Motor neuron (in vitro differentiated cells): ENCODE results near the gene METTL2B. TPM values are rescaled to one million over a fixed set of nuclear protein-coding genes. Genes with fewer than 3 reads are reported as not detected.
A peak's percentile ranks its signal among the peaks of the same experiment; 100 is the strongest.
"Not testable (repeated sequence)": the region's sequence is repeated elsewhere in the genome, so short reads cannot be mapped to it uniquely, and the experiment has no call there.

ENCODE experiments used
- ATAC-seq, 8 experiments: fragments of 200-7000 bp; cut with Tn5 transposase; replicated peaks in 6 of 8; 2 replicates each; pipeline ENCODE4 v1.8.0; 2021; ENCODE audit warnings: mild to moderate bottlenecking in 8 of 8, moderate library complexity in 8 of 8
- H3K27ac ChIP-seq, 2 donors: fragments of 250-450 bp; sonication (Bioruptor Pico); 2 replicates each; pipeline ENCODE4 v1.9.0; 2021; ENCODE audit warnings: antibody characterized with exemption in 2 of 2, mild to moderate bottlenecking in 2 of 2, moderate library complexity in 1 of 2
- H3K4me1 ChIP-seq, 2 donors: fragments of 250-450 bp; sonication (Bioruptor Pico); replicated peaks in 1 of 2; 2 replicates each; pipeline ENCODE4 v1.6.1; 2021; ENCODE audit warnings: antibody characterized with exemption in 2 of 2, mild to moderate bottlenecking in 2 of 2, moderate library complexity in 1 of 2
- H3K4me3 ChIP-seq, 5 donors: fragments of 250-450 bp; sonication (Bioruptor Pico); 2 replicates each; pipeline ENCODE4 v1.9.0; 2021; ENCODE audit warnings: antibody characterized with exemption in 5 of 5, mild to moderate bottlenecking in 5 of 5, moderate library complexity in 4 of 5
- WGBS, 10 experiments: fragments of 450-650 bp; shearing (Covaris generic); methylation state at CpG; one replicate each; pipeline ENCODE4 v1.0.0; 2022; 5-methylcytosine and 5-hydroxymethylcytosine counted together
- in situ Hi-C, 9 experiments: fragments of 400-800 bp; cut with MboI; loops; one replicate each; pipeline ENCODE4 v1.15.0; 2021; ENCODE audit warnings: low sequenced_read_pairs in 9 of 9, low pct_unique_long_range_greater_than_20kb in 2 of 9; ENCODE audit not compliant: unreplicated experiment in 9 of 9
- total RNA-seq, 8 experiments: library from RNA; unstranded; fragments of 300-600 nt; gene quantifications; 2 replicates each; pipeline versions ENCODE4 v1.2.3 to v1.2.4, GENCODE V29; 2022

METTL2B gene
- total RNA-seq, 8 experiments from 2014 or later, result 26.9 to 41.6 (median 30.5) TPM

DNA sequence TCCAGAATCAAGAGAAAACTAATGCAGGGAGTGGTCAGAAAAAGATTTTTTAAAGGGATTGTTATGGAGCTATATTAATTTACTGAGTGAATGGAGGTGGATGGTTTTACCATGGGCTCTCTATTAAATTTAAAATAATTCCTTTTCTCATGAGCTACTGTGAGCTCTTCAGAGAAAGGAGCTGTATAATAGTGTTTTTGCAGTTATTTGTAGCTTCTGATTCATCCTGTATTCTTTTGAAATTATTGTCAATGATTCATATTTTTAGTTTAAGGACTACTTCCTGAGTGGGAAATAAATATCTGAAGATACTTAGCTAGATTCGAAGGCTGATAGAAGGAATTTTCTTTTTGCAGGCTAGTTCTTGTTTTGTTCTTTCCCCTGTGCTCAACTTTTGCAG is 56.4 kb downstream of the METTL2B start:
- H3K4me3 ChIP-seq, result peak overlapping the region; percentile 15 to 82 (median 22)
- H3K4me1 ChIP-seq, ATAC-seq, in situ Hi-C loops, H3K27ac ChIP-seq: not testable (repeated sequence)
- 0 to 100% (median 60%) methylated on average over 1 of the region's 1 CpG; no CpG with 5 or more reads in 3 of the 10 experiments for WGBS, 10 experiments

DNA sequence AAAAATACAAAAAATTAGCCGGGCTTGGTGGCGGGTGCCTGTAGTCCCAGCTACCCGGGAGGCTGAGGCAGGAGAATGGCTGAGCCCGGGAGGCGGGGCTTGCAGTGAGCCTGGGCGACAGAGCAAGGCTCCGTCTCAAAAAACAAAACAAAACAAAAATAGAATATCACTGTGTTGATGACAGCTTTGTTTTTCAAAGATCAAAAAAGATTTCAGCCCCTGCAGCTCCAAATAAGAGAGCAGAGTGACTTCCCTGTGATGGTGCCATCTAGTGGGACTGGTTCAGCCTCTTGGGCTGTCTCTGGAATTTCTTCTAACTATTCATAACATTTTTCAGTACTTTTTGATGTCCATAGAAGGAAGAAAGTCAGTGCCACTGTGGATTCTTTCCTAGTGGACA is 60.9 kb downstream of the METTL2B start:
- H3K27ac ChIP-seq, in situ Hi-C loops, H3K4me3 ChIP-seq, H3K4me1 ChIP-seq: not testable (repeated sequence)
- WGBS, 10 experiments, result no CpG with 5 or more reads among the region's 7 CpGs
- ATAC-seq, result peak in 4 of 8 experiments; percentile 54 to 94 (median 86)

DNA sequence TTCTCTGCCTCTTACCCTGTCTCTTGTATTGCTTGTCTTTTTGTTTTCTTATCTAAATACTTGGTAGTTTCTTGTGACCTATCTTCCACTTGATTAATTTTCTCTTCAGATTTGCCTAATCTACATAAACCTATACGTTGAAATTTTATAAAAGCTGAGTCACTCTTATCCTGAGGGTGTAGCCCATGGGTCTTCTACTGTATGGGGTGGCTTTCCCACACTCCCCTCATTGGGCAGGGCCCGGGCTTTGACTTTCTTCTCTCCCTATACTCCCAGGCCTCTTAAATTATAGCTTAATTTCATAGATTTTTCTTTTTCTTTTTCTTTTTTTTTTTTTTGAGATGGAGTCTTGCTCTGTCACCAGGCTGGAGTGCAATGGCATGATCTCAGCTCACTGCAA is 66.0 kb downstream of the METTL2B start:
- H3K4me3 ChIP-seq, ATAC-seq, in situ Hi-C loops, H3K4me1 ChIP-seq, H3K27ac ChIP-seq: not testable (repeated sequence)
- 0 to 92% (median 38%) methylated on average over 1 to 2 of the region's 2 CpGs; no CpG with 5 or more reads in 6 of the 10 experiments for WGBS, 10 experiments

DNA sequence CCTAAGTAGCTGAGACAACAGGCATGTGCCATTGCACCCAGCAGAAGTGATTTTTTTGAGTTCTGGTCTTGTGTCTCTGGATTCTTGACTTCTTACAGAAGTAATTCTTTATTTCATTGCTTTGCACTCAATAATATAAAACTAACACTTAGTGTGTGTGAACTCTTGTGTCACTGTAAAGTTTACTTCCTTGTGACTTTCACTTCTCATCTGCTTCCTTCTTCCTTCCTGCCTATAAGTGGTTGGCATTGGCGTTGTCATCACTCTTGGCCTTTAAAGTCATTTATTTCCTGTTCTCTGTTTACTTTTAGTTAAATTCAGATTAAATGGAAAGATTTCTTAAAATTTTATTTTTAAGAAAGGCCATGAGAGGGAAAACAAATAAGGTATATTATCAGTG is 66.8 kb downstream of the METTL2B start:
- no CpG with 5 or more reads among the region's 1 CpG for WGBS, 10 experiments
- H3K27ac ChIP-seq, H3K4me3 ChIP-seq, ATAC-seq, in situ Hi-C loops, H3K4me1 ChIP-seq: not testable (repeated sequence)

DNA sequence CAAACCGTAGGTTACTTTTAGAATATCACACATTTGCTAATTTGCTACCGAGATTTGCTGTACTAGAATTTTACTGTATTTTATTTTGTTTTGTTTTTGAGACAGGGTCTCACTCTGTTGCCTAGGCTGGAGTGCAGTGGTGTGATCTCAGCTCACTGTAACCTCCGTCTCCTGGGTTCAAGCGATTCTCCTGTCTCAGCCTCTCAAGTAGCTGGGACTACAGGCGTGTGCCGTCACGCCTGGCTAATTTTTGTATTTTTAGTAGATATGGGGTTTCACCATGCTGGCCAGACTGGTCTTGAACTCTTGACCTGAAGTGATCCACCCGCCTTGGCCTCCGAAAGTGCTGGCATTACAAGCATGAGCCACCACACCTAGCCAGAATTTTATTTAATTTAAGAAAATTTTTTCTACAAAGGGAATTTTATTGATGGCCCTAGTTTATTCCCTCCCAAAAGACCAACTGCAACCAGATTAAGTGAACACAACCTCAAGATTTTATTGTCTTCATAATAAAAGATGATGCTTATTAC is 69.8 kb downstream of the METTL2B start:
- H3K4me3 ChIP-seq, H3K27ac ChIP-seq, H3K4me1 ChIP-seq, ATAC-seq, in situ Hi-C loops: not testable (repeated sequence)
- WGBS, 10 experiments, result 92 to 100% (median 93%) methylated on average over 1 to 6 of the region's 9 CpGs; no CpG with 5 or more reads in 5 of the 10 experiments

DNA sequence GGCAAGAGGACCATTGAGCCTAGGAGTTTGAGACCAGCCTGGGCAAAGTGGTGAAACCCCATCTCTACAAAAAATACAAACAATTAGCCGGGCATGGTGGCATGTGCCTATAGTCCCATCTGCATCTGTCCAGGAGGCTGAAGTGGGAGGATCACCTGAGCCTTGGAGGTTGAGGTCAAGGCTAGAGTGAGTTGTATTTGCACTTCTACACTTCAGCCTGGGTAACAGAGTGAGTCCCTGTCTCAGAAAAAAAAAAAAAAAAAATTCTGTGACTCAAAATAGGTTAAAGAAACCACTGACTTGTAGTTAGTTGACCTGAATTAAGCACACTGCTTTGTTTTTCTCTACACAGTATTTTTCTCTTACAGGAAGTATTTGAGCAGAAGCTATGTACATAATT is 74.4 kb downstream of the METTL2B start:
- no peak for ATAC-seq
- no peaks in the 10 kb centered on the region for H3K4me1 ChIP-seq
- 100% methylated on average over 1 of the region's 1 CpG; no CpG with 5 or more reads in 7 of the 10 experiments for WGBS, 10 experiments
- H3K4me3 ChIP-seq, result no peak overlapping the region
- no peak overlapping the region for H3K27ac ChIP-seq
- in situ Hi-C loops, result no loop called here

DNA sequence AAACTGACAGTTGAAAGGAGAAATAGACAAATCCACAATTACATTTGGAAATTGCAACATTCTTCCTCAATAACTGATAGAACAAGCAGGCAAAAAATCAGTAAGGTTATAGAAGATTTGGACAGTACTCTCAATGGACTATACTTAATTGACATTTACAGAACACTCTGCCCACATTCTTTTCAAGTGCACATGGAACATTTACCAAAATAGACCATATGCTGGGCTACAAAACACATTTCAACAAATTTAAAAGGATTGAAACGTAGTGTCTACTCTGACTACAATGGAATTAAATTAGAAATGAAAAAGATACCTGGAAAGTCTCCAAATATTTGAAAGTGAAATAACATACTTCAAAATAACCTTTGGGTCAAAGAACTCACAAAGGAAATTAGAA is 77.8 kb downstream of the METTL2B start:
- H3K27ac ChIP-seq, H3K4me1 ChIP-seq, in situ Hi-C loops, ATAC-seq, H3K4me3 ChIP-seq: not testable (repeated sequence)
- 22 to 100% (median 57%) methylated on average over 1 of the region's 1 CpG; no CpG with 5 or more reads in 3 of the 10 experiments for WGBS, 10 experiments

Other genes with a start within 250 kb of the METTL2B start
- under 1 TPM in 6 of 8 experiments, not detected in 2; under 0.01 to 0.62 (median 0.18) TPM for gene LEP, start 235.5 kb upstream of the METTL2B start, total RNA-seq
- gene RBM28, start 132.8 kb upstream of the METTL2B start, total RNA-seq, result 10 to 100 TPM; 20.1 to 64.8 (median 30.0) TPM
- gene PRRT4, start 115.1 kb upstream of the METTL2B start, total RNA-seq, result 1 to 10 TPM in 5 of 8 experiments, under 1 TPM in 1, not detected in 2; 0.61 to 8.0 (median 6.9) TPM
- gene IMPDH1, start 66.8 kb upstream of the METTL2B start, total RNA-seq, result 10 to 100 TPM; 18.1 to 33.7 (median 31.6) TPM
- gene HILPDA, start 20.9 kb upstream of the METTL2B start, total RNA-seq, result 10 to 100 TPM in 7 of 8 experiments, 1 to 10 TPM in 1; 7.7 to 62.1 (median 19.7) TPM
- 1 to 10 TPM in 5 of 8 experiments, under 1 TPM in 3; 0.50 to 3.6 (median 1.1) TPM for gene GARIN1A, start 195.5 kb downstream of the METTL2B start, total RNA-seq